ENCODE results near the gene XIRP2. TPM values are rescaled to one million over a fixed set of nuclear protein-coding genes. Genes with fewer than 3 reads are reported as not detected.

XIRP2 gene
- total RNA-seq, 1 donor from 2014 or later, result not detected

GRCh38 chr2:167293943-167294775, 405.9 kb downstream of the XIRP2 start:
- H3K9me3 Mint-ChIP-seq, result no peaks in the 10 kb centered on the region
- peak; percentile 68 for DNase-seq (ENCODE audit: low spot score)

GRCh38 chr2:167294776-167295140, 406.5 kb downstream of the XIRP2 start:
- Mint-ChIP-seq H3K36me3 (no peaks in the 10 kb centered on the region), H3K9me3 (no peaks in the 10 kb centered on the region), H3K27ac (no peak overlapping the region), H3K4me1 (peaks cover 16% of the 10 kb centered on the region), H3K4me3 (peak overlapping the region; percentile 97), H3K27me3 (ENCODE audit: insufficient read depth, low read depth) (peaks cover 2% of the 10 kb centered on the region)
- TF ChIP-seq CTCF (IDR thresholded peaks at IDR 0.05) (no peak), EZH2phosphoT487 (IDR thresholded peaks at IDR 0.05) (no peak), EZH2 (IDR thresholded peaks at IDR 0.05) (no peak)
- peaks cover 21% of the 10 kb centered on the region for H4K20me1 ChIP-seq (ENCODE audit: low read depth)
- no peaks in the 10 kb centered on the region for H3K36me3 ChIP-seq
- H3K27me3 ChIP-seq, result peaks cover 30% of the 10 kb centered on the region
- H3K9ac ChIP-seq, result no peak overlapping the region
- no peaks in the 10 kb centered on the region for H3K9me3 ChIP-seq (ENCODE audit: low read depth)
- H3K79me2 ChIP-seq (ENCODE audit: low read depth), result peaks cover 25% of the 10 kb centered on the region
- H3K4me2 ChIP-seq, result peak overlapping the region; percentile 86
- peak overlapping the region; percentile 61 for H2AFZ ChIP-seq (replicated peaks)
- peak overlapping the region; percentile 76 for H3K4me3 ChIP-seq
- no peak for DNase-seq (ENCODE audit: low spot score)
- H3K27ac ChIP-seq, result no peak overlapping the region
- peaks cover 33% of the 10 kb centered on the region for H3F3A ChIP-seq (ENCODE audit: low read depth)
- peaks cover 21% of the 10 kb centered on the region for H3K4me1 ChIP-seq

More at GRCh38 chr2:167293943-167294775, 405.9 kb downstream of the XIRP2 start:
- Histone ChIP-seq H3K4me3 (peak overlapping the region; percentile 76), H3K9me3 (ENCODE audit: low read depth) (no peaks in the 10 kb centered on the region), H3K4me2 (peak overlapping the region; percentile 86), H4K20me1 (ENCODE audit: low read depth) (peaks cover 21% of the 10 kb centered on the region), H3K27me3 (peaks cover 30% of the 10 kb centered on the region), H2AFZ (replicated peaks) (peak overlapping the region; percentile 61), H3F3A (ENCODE audit: low read depth) (peaks cover 33% of the 10 kb centered on the region), H3K27ac (no peak overlapping the region), H3K79me2 (ENCODE audit: low read depth) (peaks cover 22% of the 10 kb centered on the region), H3K4me1 (peaks cover 21% of the 10 kb centered on the region), H3K9ac (no peak overlapping the region), H3K36me3 (no peaks in the 10 kb centered on the region)
- Mint-ChIP-seq H3K27ac (no peak overlapping the region), H3K4me1 (peaks cover 16% of the 10 kb centered on the region), H3K36me3 (no peaks in the 10 kb centered on the region), H3K27me3 (ENCODE audit: insufficient read depth, low read depth) (peaks cover 2% of the 10 kb centered on the region), H3K4me3 (peak overlapping the region; percentile 97)
- peak; percentile 61 for TF ChIP-seq EZH2 (IDR thresholded peaks at IDR 0.05)
- TF ChIP-seq EZH2phosphoT487 (IDR thresholded peaks at IDR 0.05), result no peak
- peak; percentile 4 for TF ChIP-seq CTCF (IDR thresholded peaks at IDR 0.05)

- Histone ChIP-seq H3K4me1 (peaks cover 12% of the 10 kb centered on the region), H4K20me1 (ENCODE audit: low read depth) (peaks cover 21% of the 10 kb centered on the region), H3K4me2 (no peak overlapping the region), H3K27me3 (peaks cover 30% of the 10 kb centered on the region), H3K27ac (no peak overlapping the region), H2AFZ (replicated peaks) (no peak overlapping the region), H3K79me2 (ENCODE audit: low read depth) (peaks cover 25% of the 10 kb centered on the region), H3K36me3 (no peaks in the 10 kb centered on the region), H3F3A (ENCODE audit: low read depth) (peaks cover 26% of the 10 kb centered on the region), H3K9me3 (ENCODE audit: low read depth) (no peaks in the 10 kb centered on the region), H3K4me3 (no peak overlapping the region), H3K9ac (no peak overlapping the region)
- H3K9me3 Mint-ChIP-seq, result no peaks in the 10 kb centered on the region
- H3K4me1 Mint-ChIP-seq, result peaks cover 12% of the 10 kb centered on the region
- no peak for TF ChIP-seq EZH2 (IDR thresholded peaks at IDR 0.05)
- TF ChIP-seq CTCF (IDR thresholded peaks at IDR 0.05), result no peak
- TF ChIP-seq EZH2phosphoT487 (IDR thresholded peaks at IDR 0.05), result no peak
- H3K36me3 Mint-ChIP-seq, result no peaks in the 10 kb centered on the region
- no peak overlapping the region for H3K4me3 Mint-ChIP-seq
- H3K27me3 Mint-ChIP-seq (ENCODE audit: insufficient read depth, low read depth), result peaks cover 2% of the 10 kb centered on the region
- no peak overlapping the region for H3K27ac Mint-ChIP-seq
- DNase-seq (ENCODE audit: low spot score), result no peak
Observed at GRCh38 chr2:167297292-167297691, 409.0 kb downstream of the XIRP2 start.

All from neural progenitor cell (in vitro differentiated cells).